ENCODE measurements around the gene BUD23. TPM values are rescaled to one million over a fixed set of nuclear protein-coding genes. Genes with fewer than 3 reads are reported as not detected.
"Not testable (repeated sequence)": the region's sequence is repeated elsewhere in the genome, so short reads cannot be mapped to it uniquely, and the experiment has no call there.

The BUD23 gene
- total RNA-seq, 1 donor from 2014 or later: 47.4 TPM

- DNase-seq (ENCODE audit: low spot score): no peak
Observed at GRCh38 chr7:73700581-73701134, 17.3 kb downstream of the BUD23 start.

- peak; percentile 56 for DNase-seq (ENCODE audit: low spot score)
Observed at GRCh38 chr7:73701357-73701995, 18.1 kb downstream of the BUD23 start.

GRCh38 chr7:73702226-73702625 lies 18.8 kb downstream of the BUD23 start:
- no peak for DNase-seq (ENCODE audit: low spot score)

GRCh38 chr7:73702665-73703064 lies 19.3 kb downstream of the BUD23 start:
- no peak for DNase-seq (ENCODE audit: low spot score)

- DNase-seq (ENCODE audit: low spot score): no peak
Observed at GRCh38 chr7:73703225-73703624, 19.8 kb downstream of the BUD23 start.

- peak; percentile 88 for DNase-seq (ENCODE audit: low spot score)
Observed at GRCh38 chr7:73703757-73704639, 20.6 kb downstream of the BUD23 start.

DNA sequence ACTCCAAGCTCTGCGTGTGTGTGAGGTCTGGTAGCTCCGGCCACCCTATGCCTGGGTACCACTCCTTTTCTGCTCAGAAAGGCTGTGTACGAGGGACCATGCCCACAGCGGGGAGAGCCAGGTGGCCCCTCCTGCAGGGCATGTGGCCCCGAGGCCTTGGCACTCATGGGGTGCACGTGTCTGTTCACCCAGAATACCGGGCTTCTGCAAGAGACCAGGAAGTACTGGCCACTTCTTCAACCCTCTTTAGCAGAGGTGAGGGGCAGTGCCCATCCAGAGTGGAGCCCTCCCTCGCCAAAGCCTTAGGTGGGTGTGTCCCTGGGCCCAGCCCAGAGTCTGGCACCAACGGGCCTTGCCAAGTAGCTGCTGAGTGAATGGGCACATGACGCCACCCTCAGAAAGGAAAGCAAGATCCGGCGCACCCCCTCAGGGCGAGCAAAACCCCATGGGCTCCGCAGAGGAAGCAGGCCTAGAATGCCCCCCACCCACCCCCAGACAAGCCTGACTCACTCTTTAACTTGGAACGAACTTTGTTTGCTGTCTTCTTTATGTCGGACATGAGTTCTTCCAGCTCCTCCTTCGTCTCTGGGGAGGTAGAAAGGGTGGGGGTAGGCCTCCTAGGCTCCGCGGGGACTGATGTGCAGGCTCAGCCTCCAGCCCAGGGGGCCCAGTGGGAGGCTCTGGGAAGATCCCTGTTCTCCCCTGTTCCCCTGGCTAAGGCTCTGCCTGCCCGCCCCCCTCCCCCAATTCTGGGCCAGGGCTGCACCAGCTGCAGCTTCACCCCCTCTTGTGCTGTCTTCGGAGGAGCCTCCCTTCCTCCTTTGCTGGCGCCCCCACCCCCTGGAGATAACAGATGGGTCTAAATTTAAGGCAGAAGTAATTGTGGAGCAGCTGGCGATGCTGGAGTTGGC lies 21.5 kb downstream of the BUD23 start:
- DNase-seq (ENCODE audit: low spot score): peak; percentile 88

GRCh38 chr7:73705551-73705920 lies 22.1 kb downstream of the BUD23 start:
- DNase-seq (ENCODE audit: low spot score): no peak

GRCh38 chr7:73706126-73707044 lies 23.0 kb downstream of the BUD23 start:
- DNase-seq (ENCODE audit: low spot score): no peak

- no peak for DNase-seq (ENCODE audit: low spot score)
Observed at GRCh38 chr7:73707045-73707631, 23.7 kb downstream of the BUD23 start.

GRCh38 chr7:73708961-73709549 lies 25.7 kb downstream of the BUD23 start:
- DNase-seq (ENCODE audit: low spot score): no peak

- DNase-seq (ENCODE audit: low spot score): no peak
Observed at GRCh38 chr7:73712773-73713172, 29.4 kb downstream of the BUD23 start.

- not testable (repeated sequence) for DNase-seq (ENCODE audit: low spot score)
Observed at GRCh38 chr7:73713319-73713718, 29.9 kb downstream of the BUD23 start.

- peak; percentile 96 for DNase-seq (ENCODE audit: low spot score)
Observed at GRCh38 chr7:73715648-73716317, 32.4 kb downstream of the BUD23 start.

GRCh38 chr7:73716318-73716890 lies 33.0 kb downstream of the BUD23 start:
- DNase-seq (ENCODE audit: low spot score): no peak

- no peak for DNase-seq (ENCODE audit: low spot score)
Observed at GRCh38 chr7:73717025-73717807, 33.8 kb downstream of the BUD23 start.

GRCh38 chr7:73717991-73718405 lies 34.6 kb downstream of the BUD23 start:
- no peak for DNase-seq (ENCODE audit: low spot score)

DNA sequence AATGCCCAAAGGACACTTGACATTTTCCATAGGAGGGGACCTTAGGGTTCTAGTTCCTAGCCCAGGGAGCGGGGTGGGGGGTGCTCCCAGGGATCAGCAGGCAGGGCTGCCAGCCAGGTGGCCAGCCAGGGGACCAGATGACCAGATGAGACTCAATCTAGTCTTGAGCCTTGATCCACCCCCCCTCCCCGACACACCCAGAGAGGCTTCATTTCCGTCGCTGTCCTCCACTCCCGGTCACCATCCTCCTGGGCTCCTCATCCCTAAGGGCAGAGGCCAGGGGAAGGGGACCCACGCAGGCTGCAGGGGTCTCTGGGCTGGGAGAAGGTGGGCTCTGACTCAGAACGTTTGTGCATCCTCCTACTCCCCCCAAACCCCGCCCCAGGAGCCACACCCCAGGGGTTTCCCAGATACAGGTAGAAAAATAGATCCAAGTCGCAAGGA lies 35.1 kb downstream of the BUD23 start:
- no peak for DNase-seq (ENCODE audit: low spot score)

Measured in umbilical cord (tissue), 2 donors.